ENCODE data around the gene REXO4. TPM values are rescaled to one million over a fixed set of nuclear protein-coding genes. Genes with fewer than 3 reads are reported as not detected.

REXO4 gene
- polyA plus RNA-seq, 1 experiment = 24.0 TPM

GRCh38 chr9:133459476-133460404 is 41.9 kb upstream of the REXO4 start, which contains the start of gene CACFD1:
Gene CACFD1 (plus strand): TSS chr9:133459978. CDS start chr9:133460067, 89 bp downstream.
- peak; percentile 55 for DNase-seq (ENCODE audit: low read depth)
- TF ChIP-seq, protein P1, sequence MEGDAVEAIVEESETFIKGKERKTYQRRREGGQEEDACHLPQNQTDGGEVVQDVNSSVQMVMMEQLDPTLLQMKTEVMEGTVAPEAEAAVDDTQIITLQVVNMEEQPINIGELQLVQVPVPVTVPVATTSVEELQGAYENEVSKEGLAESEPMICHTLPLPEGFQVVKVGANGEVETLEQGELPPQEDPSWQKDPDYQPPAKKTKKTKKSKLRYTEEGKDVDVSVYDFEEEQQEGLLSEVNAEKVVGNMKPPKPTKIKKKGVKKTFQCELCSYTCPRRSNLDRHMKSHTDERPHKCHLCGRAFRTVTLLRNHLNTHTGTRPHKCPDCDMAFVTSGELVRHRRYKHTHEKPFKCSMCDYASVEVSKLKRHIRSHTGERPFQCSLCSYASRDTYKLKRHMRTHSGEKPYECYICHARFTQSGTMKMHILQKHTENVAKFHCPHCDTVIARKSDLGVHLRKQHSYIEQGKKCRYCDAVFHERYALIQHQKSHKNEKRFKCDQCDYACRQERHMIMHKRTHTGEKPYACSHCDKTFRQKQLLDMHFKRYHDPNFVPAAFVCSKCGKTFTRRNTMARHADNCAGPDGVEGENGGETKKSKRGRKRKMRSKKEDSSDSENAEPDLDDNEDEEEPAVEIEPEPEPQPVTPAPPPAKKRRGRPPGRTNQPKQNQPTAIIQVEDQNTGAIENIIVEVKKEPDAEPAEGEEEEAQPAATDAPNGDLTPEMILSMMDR (IDR thresholded peaks at IDR 0.05; ENCODE audit: insufficient read depth, low read depth, low read length) = no peak
- POLR2A ChIA-PET = interaction anchor here (0.6 to 0.7 kb wide), 4 partner anchors 31 to 255 kb away, joined by 3 to 11 read pairs (median 4); no protein-coding TSS in a partner anchor

DNA sequence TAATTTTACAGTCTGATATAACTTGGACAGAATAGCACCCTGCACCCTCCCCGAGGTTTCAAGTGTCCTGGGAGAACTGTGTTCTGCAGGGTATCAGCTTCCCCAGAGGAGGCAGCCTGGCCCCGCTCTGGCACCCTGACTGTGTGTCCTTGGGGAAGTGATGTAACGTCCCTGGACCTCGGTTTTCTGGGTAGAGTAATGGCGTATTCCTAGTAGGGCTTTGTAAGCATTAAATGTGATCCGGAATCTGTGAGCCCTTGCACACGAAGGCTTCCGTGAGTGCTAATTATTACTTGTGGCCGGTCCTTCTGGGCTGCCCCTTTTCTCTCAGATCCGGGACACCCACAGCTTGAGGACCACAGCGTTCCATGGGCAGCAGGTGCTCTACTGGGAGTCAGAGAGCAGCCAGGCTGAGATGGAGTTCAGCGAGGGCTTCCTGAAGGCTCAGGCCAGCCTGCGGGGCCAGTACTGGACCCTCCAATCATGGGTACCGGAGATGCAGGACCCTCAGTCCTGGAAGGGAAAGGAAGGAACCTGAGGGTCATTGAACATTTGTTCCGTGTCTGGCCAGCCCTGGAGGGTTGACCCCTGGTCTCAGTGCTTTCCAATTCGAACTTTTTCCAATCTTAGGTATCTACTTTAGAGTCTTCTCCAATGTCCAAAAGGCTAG is 41.0 kb upstream of the REXO4 start:
- TF ChIP-seq, protein P1 (IDR thresholded peaks at IDR 0.05; ENCODE audit: insufficient read depth, low read depth, low read length) = no peak
- POLR2A ChIA-PET = interaction anchor here (0.6 kb wide), 1 partner anchor 73 kb away, joined by 4 read pairs; no protein-coding TSS in a partner anchor
- no peaks in the 10 kb centered on the region for H3K36me3 ChIP-seq (ENCODE audit: control insufficient read depth, insufficient read depth, low read length)
- no peak for DNase-seq (ENCODE audit: low read depth)
- H3K4me3 ChIP-seq (ENCODE audit: low read depth, low read length) = peak overlapping the region; percentile 47
- CTCF ChIA-PET = interaction anchor here (0.9 to 1.5 kb wide), 4 partner anchors 13 to 26 kb away, joined by 3 to 5 read pairs (median 4); no protein-coding TSS in a partner anchor
- H3K27me3 ChIP-seq (ENCODE audit: control insufficient read depth, insufficient read depth, low read length) = no peaks in the 10 kb centered on the region

More at GRCh38 chr9:133459476-133460404, 41.9 kb upstream of the REXO4 start, which contains the start of gene CACFD1:
- H3K4me3 ChIP-seq (ENCODE audit: low read depth, low read length) = peak within 1 kb of the TSS; percentile 47
- CTCF ChIA-PET = interaction anchor here (0.6 to 1.3 kb wide), 7 partner anchors 12 to 276 kb away, joined by 3 to 5 read pairs (median 3); no protein-coding TSS in a partner anchor
- H3K27me3 ChIP-seq (ENCODE audit: control insufficient read depth, insufficient read depth, low read length) = no peaks in the 10 kb centered on the region
- H3K36me3 ChIP-seq (ENCODE audit: control insufficient read depth, insufficient read depth, low read length) = no peaks in the 10 kb centered on the region

DNA sequence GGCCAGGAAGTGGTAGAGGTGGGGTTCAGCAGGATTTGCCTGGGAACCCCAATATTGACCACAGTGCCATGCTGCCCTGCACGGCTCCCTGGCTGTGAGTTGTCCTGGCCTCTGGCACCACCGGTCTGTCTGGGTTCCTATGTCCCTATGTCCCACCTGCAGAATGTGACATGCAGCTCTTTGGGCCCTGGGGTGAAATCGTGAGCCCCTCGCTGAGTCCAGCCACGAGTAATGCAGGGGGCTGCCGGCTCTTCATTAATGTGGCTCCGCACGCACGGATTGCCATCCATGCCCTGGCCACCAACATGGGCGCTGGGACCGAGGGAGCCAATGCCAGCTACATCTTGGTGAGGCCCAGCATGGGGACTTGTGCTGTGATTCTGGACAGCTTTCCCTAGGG is 39.9 kb upstream of the REXO4 start:
- ChIA-PET CTCF (interaction anchor here (1.5 kb wide), 1 partner anchor 12 kb away, joined by 4 read pairs; no protein-coding TSS in a partner anchor), POLR2A (no interaction called here)
- TF ChIP-seq, protein P1 (IDR thresholded peaks at IDR 0.05; ENCODE audit: insufficient read depth, low read depth, low read length) = no peak
- Histone ChIP-seq H3K4me3 (ENCODE audit: low read depth, low read length) (no peak overlapping the region), H3K36me3 (ENCODE audit: control insufficient read depth, insufficient read depth, low read length) (no peaks in the 10 kb centered on the region), H3K27me3 (ENCODE audit: control insufficient read depth, insufficient read depth, low read length) (no peaks in the 10 kb centered on the region)
- no peak for DNase-seq (ENCODE audit: low read depth)

DNA sequence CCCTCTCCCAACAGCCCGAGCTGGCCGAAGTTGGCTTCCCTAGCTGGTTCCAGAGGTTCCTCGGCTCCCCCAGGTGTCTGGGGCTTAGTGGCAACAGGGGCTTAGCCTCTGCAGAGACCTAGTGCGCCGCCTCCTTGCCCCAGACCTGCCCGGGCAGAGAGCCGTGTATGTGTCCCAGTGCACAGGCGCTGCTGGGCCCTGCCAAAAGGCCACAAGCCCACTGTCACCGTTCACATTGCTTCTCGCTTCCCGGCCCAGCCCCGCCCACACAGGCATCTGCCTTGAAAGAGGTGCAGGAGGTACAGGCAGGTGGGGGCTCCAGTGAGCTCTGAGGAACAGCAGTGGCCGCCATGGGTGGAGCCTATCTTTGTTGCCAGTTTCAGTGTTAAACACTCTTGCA is 39.4 kb upstream of the REXO4 start:
- H3K27me3 ChIP-seq (ENCODE audit: control insufficient read depth, insufficient read depth, low read length) = no peaks in the 10 kb centered on the region
- CTCF ChIA-PET = no interaction called here
- TF ChIP-seq, protein P1 (IDR thresholded peaks at IDR 0.05; ENCODE audit: insufficient read depth, low read depth, low read length) = no peak
- POLR2A ChIA-PET = no interaction called here
- no peaks in the 10 kb centered on the region for H3K36me3 ChIP-seq (ENCODE audit: control insufficient read depth, insufficient read depth, low read length)
- H3K4me3 ChIP-seq (ENCODE audit: low read depth, low read length) = no peak overlapping the region
- DNase-seq (ENCODE audit: low read depth) = no peak

GRCh38 chr9:133456409-133456808 is 38.6 kb upstream of the REXO4 start:
- TF ChIP-seq, protein P1 (IDR thresholded peaks at IDR 0.05; ENCODE audit: insufficient read depth, low read depth, low read length) = 0 out of 2 replicates have a peak, but pooled peaks have one; percentile 10
- CTCF ChIA-PET = no interaction called here
- DNase-seq (ENCODE audit: low read depth) = no peak
- POLR2A ChIA-PET = no interaction called here
- Histone ChIP-seq H3K27me3 (ENCODE audit: control insufficient read depth, insufficient read depth, low read length) (no peaks in the 10 kb centered on the region), H3K36me3 (ENCODE audit: control insufficient read depth, insufficient read depth, low read length) (no peaks in the 10 kb centered on the region), H3K4me3 (ENCODE audit: low read depth, low read length) (no peak overlapping the region)
